K562 (cell line): ENCODE results near the gene HNRNPD. TPM values are rescaled to one million over a fixed set of nuclear protein-coding genes. Genes with fewer than 3 reads are reported as not detected.

ENCODE experiments used
- CBX5 ChIP-seq: IDR thresholded peaks from 2 replicates; pipeline ENCODE4 v1.6.1; 2014; ENCODE audit warnings: low read depth, borderline replicate concordance
- CHCHD3 ChIP-seq: fragments of 250-450 bp; sonication (Bioruptor Pico); IDR thresholded peaks from 2 replicates; pipeline ENCODE4 v2.1.2; 2022; ENCODE audit warnings: mild to moderate bottlenecking
- ETV1 ChIP-seq: fragments of 450-650 bp; conservative IDR thresholded peaks from 2 replicates; pipeline ENCODE4 v1.6.1; 2016; ENCODE audit warnings: missing genetic modification characterization, control low read depth, low read depth, missing compliant biosample characterization
- EZH2 ChIP-seq: IDR thresholded peaks from 2 replicates; pipeline ENCODE4 v1.6.1; 2012; ENCODE audit warnings: low read depth, mild to moderate bottlenecking, inconsistent platforms, low read length, borderline replicate concordance
- GABPB1 ChIP-seq: sonication (generic); formaldehyde crosslinking; IDR thresholded peaks from 2 replicates; pipeline ENCODE4 v1.8.0; 2022; ENCODE audit warnings: mild to moderate bottlenecking, missing genetic modification reagents
- HDAC2 ChIP-seq: fragments of 450-650 bp; IDR thresholded peaks from 2 replicates; pipeline ENCODE4 v1.6.1; 2016; ENCODE audit warnings: mild to moderate bottlenecking
- HNRNPK ChIP-seq: fragments of 200-400 bp; formaldehyde crosslinking; IDR thresholded peaks from one replicate; pipeline ENCODE4 v1.6.1; 2018; ENCODE audit warnings: mild to moderate bottlenecking, low read depth, low read length; ENCODE audit not compliant: poor library complexity, severe bottlenecking
- MCM5 ChIP-seq: fragments of 450-650 bp; IDR thresholded peaks from 2 replicates; pipeline ENCODE4 v1.6.1; 2016; ENCODE audit warnings: low read depth
- MTA3 ChIP-seq: fragments of 450-650 bp; formaldehyde crosslinking; IDR thresholded peaks from 2 replicates; pipeline ENCODE4 v1.6.1; 2017; ENCODE audit warnings: mild to moderate bottlenecking, borderline replicate concordance
- MTF1 ChIP-seq: fragments of 250-450 bp; sonication (Bioruptor Pico); IDR thresholded peaks from 2 replicates; pipeline ENCODE4 v1.9.0; 2021; ENCODE audit warnings: moderate library complexity, mild to moderate bottlenecking, inconsistent platforms, borderline replicate concordance
- MXD1 ChIP-seq: fragments of 250-450 bp; sonication (Bioruptor Pico); IDR thresholded peaks from 2 replicates; pipeline ENCODE4 v1.8.0; 2021; ENCODE audit warnings: borderline replicate concordance, mild to moderate bottlenecking, moderate library complexity; ENCODE audit not compliant: poor library complexity, severe bottlenecking
- NCOA4 ChIP-seq: fragments of 450-650 bp; IDR thresholded peaks from 2 replicates; pipeline ENCODE4 v1.6.1; 2018; ENCODE audit warnings: mild to moderate bottlenecking; ENCODE audit not compliant: partially characterized antibody
- POLR2AphosphoS5 ChIP-seq: IDR thresholded peaks from 2 replicates; pipeline ENCODE4 v1.6.1; 2011; ENCODE audit warnings: mild to moderate bottlenecking, low read depth, low read length, moderate library complexity; ENCODE audit not compliant: control insufficient read depth, insufficient read depth
- RBM17 ChIP-seq: fragments of 200-400 bp; formaldehyde crosslinking; IDR thresholded peaks from 2 replicates; pipeline ENCODE4 v1.6.1; 2017; ENCODE audit warnings: low read depth, mild to moderate bottlenecking, low read length, borderline replicate concordance
- SIRT6 ChIP-seq: IDR thresholded peaks from one replicate; pipeline ENCODE4 v1.6.1; 2012; ENCODE audit warnings: low read depth, mild to moderate bottlenecking, control low read depth, inconsistent platforms, low read length, moderate library complexity
- SRSF7 ChIP-seq: fragments of 200-400 bp; formaldehyde crosslinking; optimal IDR thresholded peaks from 2 replicates; pipeline ENCODE3; 2017; ENCODE audit warnings: mild to moderate bottlenecking, low read depth, low read length
- TBL1XR1 ChIP-seq, 2 experiments: IDR thresholded peaks; 2 replicates each; pipeline ENCODE4 v1.6.1; 2012; ENCODE audit warnings: improper control_type of control experiment in 2 of 2, low read length in 2 of 2, mild to moderate bottlenecking in 1 of 2
- TEAD1 ChIP-seq, 2 experiments: fragments of 450-650 bp in 1 of 2; sonication (generic) in 1 of 2; formaldehyde crosslinking; IDR thresholded peaks; 2 replicates each; pipeline versions ENCODE4 v1.4.0 to v1.8.0; 2020 to 2022; ENCODE audit warnings: mild to moderate bottlenecking in 2 of 2, missing genetic modification reagents in 1 of 2
- U2AF2 ChIP-seq: fragments of 200-400 bp; formaldehyde crosslinking; optimal IDR thresholded peaks from 2 replicates; pipeline ENCODE3; 2017; ENCODE audit warnings: low read depth, mild to moderate bottlenecking, low read length
- ZKSCAN3 ChIP-seq: fragments of 250-450 bp; sonication (Bioruptor Pico); IDR thresholded peaks from 2 replicates; pipeline ENCODE4 v1.4.0; 2020
- ZNF184 ChIP-seq: sonication (generic); formaldehyde crosslinking; IDR thresholded peaks from 2 replicates; pipeline ENCODE4 v1.5.0; 2020; ENCODE audit warnings: missing genetic modification reagents
- ZNF589 ChIP-seq: fragments of 200-800 bp; sonication (Bioruptor generic); IDR thresholded peaks from 2 replicates; pipeline ENCODE4 v1.6.1; 2016; ENCODE audit warnings: low read depth, missing genetic modification characterization, missing compliant biosample characterization
- polyA plus RNA-seq, 8 experiments: library from polyadenylated mRNA; depleted of rRNA in 4 of 8; stranded (reverse) in 5 of 8; unstranded in 3 of 8; fragments of >200 nt; fragmentation: Nextera tagmentation in 2 of 8; fragmentation: Illumina TruSeq in 1 of 8; extraction: Ambion mirVana in 2 of 8; extraction: Trizol in 1 of 8; gene quantifications; 2 replicates each; pipeline versions ENCODE4 v1.2.1 to v1.2.3, GENCODE V29; 2011 to 2014; ENCODE audit warnings: inconsistent platforms in 1 of 8, missing spikeins in 1 of 8
- total RNA-seq, 7 experiments: library from RNA; depleted of rRNA in 6 of 7; stranded (reverse); fragments of >200 nt in 6 of 7; fragmentation: Illumina TruSeq in 2 of 7; extraction: Trizol in 2 of 7; gene quantifications; 2 replicates each; pipeline versions ENCODE4 v1.2.1 to v1.2.3, GENCODE V29; 2011 to 2021; ENCODE audit warnings: low replicate concordance in 1 of 7
- TF ChIP-seq, protein P1 (sequence below): sonication (generic); formaldehyde crosslinking; IDR thresholded peaks from 2 replicates; pipeline ENCODE4 v1.9.0; 2022; ENCODE audit warnings: mild to moderate bottlenecking, missing genetic modification reagents
- TF ChIP-seq, protein P2 (sequence below): fragments of 250-450 bp; sonication (Bioruptor Pico); IDR thresholded peaks from 2 replicates; pipeline ENCODE4 v1.5.0; 2021
- TF ChIP-seq, protein P3 (sequence below): fragments of 450-650 bp; IDR thresholded peaks from 2 replicates; pipeline ENCODE4 v1.7.0; 2016; ENCODE audit warnings: borderline replicate concordance

Gene HNRNPD
- total and polyA plus RNA-seq, 9 of the 15 experiments (the other 6 are each of a cell fraction or from before 2014, with no cell fraction given): 92.4 to 955 (median 160) TPM

DNA sequence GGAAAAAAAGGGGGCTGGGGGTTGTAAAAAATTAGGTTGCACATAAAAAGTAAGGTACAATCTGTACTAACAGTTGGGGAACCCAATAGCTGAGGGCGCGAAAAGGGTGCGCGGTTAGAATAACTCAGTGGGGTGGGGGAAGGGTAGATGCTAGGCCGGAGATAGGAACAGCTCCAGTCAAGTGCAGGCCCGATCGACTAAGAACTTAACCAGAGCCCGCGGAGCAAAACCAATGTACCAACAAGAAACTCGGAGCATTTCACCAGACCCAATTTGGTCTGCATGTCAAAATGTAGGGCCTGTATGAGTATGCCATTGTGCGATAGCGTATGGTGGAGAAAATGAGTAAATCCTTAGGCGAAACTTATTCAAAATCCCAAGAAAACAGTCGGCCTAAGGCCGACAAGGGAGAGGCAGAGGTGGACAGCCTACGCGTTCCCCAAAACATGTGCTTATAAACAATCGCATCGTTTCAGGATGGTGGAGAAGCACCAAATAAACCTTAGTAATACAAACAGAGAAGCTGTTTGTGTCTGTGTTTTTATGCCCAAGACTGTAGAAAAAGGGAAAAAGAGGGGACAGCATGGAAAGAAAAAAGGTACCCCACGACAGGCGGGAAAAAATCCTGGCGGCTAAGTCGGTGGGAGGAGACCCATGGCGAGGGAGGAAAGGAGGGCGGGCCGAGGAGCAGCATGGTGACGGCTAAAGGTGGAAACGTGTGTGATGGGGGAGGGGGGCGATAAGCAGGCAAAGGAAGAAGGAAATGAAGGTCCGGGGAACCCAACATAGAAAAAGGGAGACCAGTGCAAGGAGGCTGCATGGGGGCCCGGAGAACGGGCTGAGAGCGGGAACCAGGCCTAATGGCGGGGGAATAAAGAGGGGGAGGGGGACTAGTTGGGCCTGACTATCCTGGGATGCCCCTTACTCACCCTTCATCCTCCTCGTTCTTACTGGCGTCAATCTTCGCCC is 990 bp downstream of the HNRNPD start (continued):
- no peak for TF ChIP-seq NCOA4
- TF ChIP-seq SIRT6: no peak
- no peak for TF ChIP-seq U2AF2
- TF ChIP-seq HNRNPK: no peak
- peak; percentile 82 for TF ChIP-seq POLR2AphosphoS5
- peak in 1 of 2 experiments; percentile 57; a peak in 2 of 4 replicates for TF ChIP-seq TBL1XR1 (IDR thresholded peaks at IDR 0.05; ENCODE audit: low read length in 2 of 2)
- TF ChIP-seq, protein P1, sequence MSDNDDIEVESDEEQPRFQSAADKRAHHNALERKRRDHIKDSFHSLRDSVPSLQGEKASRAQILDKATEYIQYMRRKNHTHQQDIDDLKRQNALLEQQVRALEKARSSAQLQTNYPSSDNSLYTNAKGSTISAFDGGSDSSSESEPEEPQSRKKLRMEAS: peak; percentile 36; the same call in 1 of the 2 replicates
- TF ChIP-seq CHCHD3 (CRISPR knock-in tag): no peak
- no peak for TF ChIP-seq SRSF7
- TF ChIP-seq ZKSCAN3: no peak
- no peak for TF ChIP-seq RBM17
- TF ChIP-seq, protein P2, sequence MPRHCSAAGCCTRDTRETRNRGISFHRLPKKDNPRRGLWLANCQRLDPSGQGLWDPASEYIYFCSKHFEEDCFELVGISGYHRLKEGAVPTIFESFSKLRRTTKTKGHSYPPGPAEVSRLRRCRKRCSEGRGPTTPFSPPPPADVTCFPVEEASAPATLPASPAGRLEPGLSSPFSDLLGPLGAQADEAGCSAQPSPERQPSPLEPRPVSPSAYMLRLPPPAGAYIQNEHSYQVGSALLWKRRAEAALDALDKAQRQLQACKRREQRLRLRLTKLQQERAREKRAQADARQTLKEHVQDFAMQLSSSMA (CRISPR knock-in tag): no peak
- no peak; the same call in none of the 2 replicates for TF ChIP-seq MTA3
- no peak; a peak in 1 of 4 replicates for TF ChIP-seq TEAD1 (CRISPR knock-in tag; IDR thresholded peaks at IDR 0.05)
- TF ChIP-seq ETV1 (tag): no peak
- TF ChIP-seq, protein P3, sequence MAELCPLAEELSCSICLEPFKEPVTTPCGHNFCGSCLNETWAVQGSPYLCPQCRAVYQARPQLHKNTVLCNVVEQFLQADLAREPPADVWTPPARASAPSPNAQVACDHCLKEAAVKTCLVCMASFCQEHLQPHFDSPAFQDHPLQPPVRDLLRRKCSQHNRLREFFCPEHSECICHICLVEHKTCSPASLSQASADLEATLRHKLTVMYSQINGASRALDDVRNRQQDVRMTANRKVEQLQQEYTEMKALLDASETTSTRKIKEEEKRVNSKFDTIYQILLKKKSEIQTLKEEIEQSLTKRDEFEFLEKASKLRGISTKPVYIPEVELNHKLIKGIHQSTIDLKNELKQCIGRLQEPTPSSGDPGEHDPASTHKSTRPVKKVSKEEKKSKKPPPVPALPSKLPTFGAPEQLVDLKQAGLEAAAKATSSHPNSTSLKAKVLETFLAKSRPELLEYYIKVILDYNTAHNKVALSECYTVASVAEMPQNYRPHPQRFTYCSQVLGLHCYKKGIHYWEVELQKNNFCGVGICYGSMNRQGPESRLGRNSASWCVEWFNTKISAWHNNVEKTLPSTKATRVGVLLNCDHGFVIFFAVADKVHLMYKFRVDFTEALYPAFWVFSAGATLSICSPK: no peak
- TF ChIP-seq ZNF589 (CRISPR knock-in tag): no peak
- TF ChIP-seq CBX5: no peak
- TF ChIP-seq MCM5: no peak
- no peak for TF ChIP-seq ZNF184
- TF ChIP-seq MXD1 (CRISPR knock-in tag): no peak
- TF ChIP-seq GABPB1 (CRISPR knock-in tag): no peak
- TF ChIP-seq EZH2: no peak
- TF ChIP-seq HDAC2: 0 out of 2 replicates have a peak, but pooled peaks have one; percentile 54
- no peak for TF ChIP-seq MTF1 (CRISPR knock-in tag)
